H1 (cell line): Measurements from ENCODE around the gene FAM228B. TPM values are rescaled to one million over a fixed set of nuclear protein-coding genes. Genes with fewer than 3 reads are reported as not detected.

Experiments
- CTCF ChIA-PET: fragments of 300-600 bp; sonication (Branson Sonifier 250); formaldehyde crosslinking; loops from one replicate; lab custom pipeline; 2021; ENCODE audit not compliant: partially characterized antibody; lab: Charles Lee
- POLR2A ChIA-PET: fragments of 300-600 bp; sonication (Branson Sonifier 250); formaldehyde crosslinking; loops from one replicate; lab custom pipeline; 2021; ENCODE audit warnings: inconsistent platforms; ENCODE audit not compliant: partially characterized antibody; lab: Charles Lee
- DNase-seq, 2 experiments: peaks; one replicate each; pipeline versions ENCODE4 v3.0.0 to v3.0.0-alpha.2; 2010 to 2022; ENCODE audit warnings: low spot score in 2 of 2, low read depth in 1 of 2, mixed read lengths in 1 of 2
- FAIRE-seq: peaks from 2 replicates; lab custom pipeline; 2011; peaks lifted over from hg19 to GRCh38; lab: Jason Lieb, UNC
- H2AFZ ChIP-seq: 2 replicates; pipeline ENCODE4 v1.8.1; 2012; ENCODE audit warnings: low read length, inconsistent platforms
- H2AK5ac ChIP-seq: 2 replicates; pipeline ENCODE4 v1.6.1; 2013; ENCODE audit warnings: low read depth, low read length
- H2BK120ac ChIP-seq: replicated peaks from 2 replicates; pipeline ENCODE3; 2013; ENCODE audit warnings: low read depth, low read length, inconsistent platforms
- H2BK12ac ChIP-seq: 2 replicates; pipeline ENCODE4 v1.6.1; 2013; ENCODE audit warnings: low read depth, low read length
- H2BK15ac ChIP-seq: 2 replicates; pipeline ENCODE4 v1.6.1; 2013; ENCODE audit warnings: low read length
- H2BK20ac ChIP-seq: 2 replicates; pipeline ENCODE4 v1.6.1; 2013; ENCODE audit warnings: low read length
- H2BK5ac ChIP-seq: 2 replicates; pipeline ENCODE4 v1.6.1; 2013; ENCODE audit warnings: low read depth, low read length
- H3K14ac ChIP-seq: 2 replicates; pipeline ENCODE4 v1.6.1; 2013; ENCODE audit warnings: inconsistent platforms; ENCODE audit not compliant: insufficient read length
- H3K18ac ChIP-seq: 2 replicates; pipeline ENCODE4 v1.6.1; 2013; ENCODE audit warnings: low read length; ENCODE audit errors: extremely low read depth
- H3K23ac ChIP-seq: 2 replicates; pipeline ENCODE4 v1.6.1; 2013; ENCODE audit warnings: inconsistent platforms; ENCODE audit not compliant: insufficient read length
- H3K23me2 ChIP-seq: 2 replicates; pipeline ENCODE4 v1.6.1; 2013; ENCODE audit warnings: low read depth, low read length
- H3K27ac ChIP-seq: 2 replicates; pipeline ENCODE4 v1.6.1; 2011; ENCODE audit warnings: low read depth, low read length, inconsistent platforms
- H3K27me3 ChIP-seq, 4 experiments: replicated peaks in 1 of 4; 1 replicate in 1 of 4; 2 replicates in 3 of 4; pipeline versions ENCODE4 v1.6.1 to v1.8.1; 2011 to 2013; ENCODE audit warnings: low read length in 3 of 4, mild to moderate bottlenecking in 3 of 4, inconsistent platforms in 2 of 4, mixed read lengths in 2 of 4, moderate library complexity in 1 of 4; ENCODE audit not compliant: control insufficient read depth in 3 of 4, insufficient read depth in 3 of 4; ENCODE audit errors: extremely low read depth in 1 of 4
- H3K36me3 ChIP-seq, 4 experiments: 2 replicates each; pipeline versions ENCODE4 v1.6.1 to v1.8.1; 2011 to 2013; ENCODE audit warnings: mild to moderate bottlenecking in 4 of 4, low read length in 3 of 4, moderate library complexity in 2 of 4, control low read depth in 1 of 4, inconsistent platforms in 1 of 4; ENCODE audit not compliant: insufficient read depth in 4 of 4, control insufficient read depth in 2 of 4
- H3K4ac ChIP-seq: replicated peaks from 2 replicates; pipeline ENCODE3; 2013; ENCODE audit warnings: low read length, low read depth, mixed read lengths, inconsistent platforms; ENCODE audit not compliant: insufficient read length
- H3K4me1 ChIP-seq, 4 experiments: replicated peaks in 1 of 4; 1 replicate in 1 of 4; 2 replicates in 3 of 4; pipeline versions ENCODE4 v1.6.1 to v1.8.1; 2011 to 2013; ENCODE audit warnings: low read length in 3 of 4, inconsistent platforms in 2 of 4, mixed read lengths in 1 of 4; ENCODE audit not compliant: insufficient read depth in 4 of 4, control insufficient read depth in 3 of 4
- H3K4me2 ChIP-seq, 2 experiments: 2 replicates each; pipeline versions ENCODE4 v1.6.1 to v1.8.1; 2011 to 2013; ENCODE audit warnings: low read depth in 2 of 2, low read length in 2 of 2, control low read depth in 1 of 2, inconsistent platforms in 1 of 2, mild to moderate bottlenecking in 1 of 2; ENCODE audit not compliant: insufficient read depth in 1 of 2
- H3K4me3 ChIP-seq, 4 experiments: fragments of 200-600, 300-600 bp in 1 of 4; sonication (generic), shearing (Covaris generic), sonication (Bioruptor Twin) in 1 of 4; 2 replicates each; pipeline versions ENCODE4 v1.5.1 to v1.8.1; 2011 to 2016; ENCODE audit warnings: low read length in 4 of 4, low read depth in 3 of 4, control low read depth in 2 of 4, inconsistent platforms in 2 of 4, mild to moderate bottlenecking in 2 of 4, mixed read lengths in 1 of 4, moderate library complexity in 1 of 4; ENCODE audit not compliant: insufficient read depth in 2 of 4; ENCODE audit errors: extremely low read depth in 1 of 4
- H3K56ac ChIP-seq: replicated peaks from 2 replicates; pipeline ENCODE3; 2013; ENCODE audit warnings: low read depth, mild to moderate bottlenecking, mixed read lengths, low read length, inconsistent platforms; ENCODE audit not compliant: insufficient read length
- H3K79me1 ChIP-seq: 2 replicates; pipeline ENCODE4 v1.6.1; 2013; ENCODE audit warnings: low read depth, low read length, control low read depth
- H3K79me2 ChIP-seq, 2 experiments: 2 replicates each; pipeline versions ENCODE4 v1.6.1 to v1.8.1; 2012 to 2013; ENCODE audit warnings: low read length in 2 of 2, mild to moderate bottlenecking in 2 of 2, inconsistent platforms in 1 of 2; ENCODE audit not compliant: insufficient read depth in 2 of 2, control insufficient read depth in 1 of 2
- H3K9ac ChIP-seq, 4 experiments: replicated peaks in 1 of 4; 1 replicate in 1 of 4; 2 replicates in 3 of 4; pipeline versions ENCODE4 v1.6.1 to v1.8.1; 2011 to 2013; ENCODE audit warnings: low read depth in 3 of 4, low read length in 3 of 4, control low read depth in 2 of 4, mild to moderate bottlenecking in 2 of 4, moderate library complexity in 2 of 4, inconsistent platforms in 1 of 4; ENCODE audit errors: extremely low read depth in 1 of 4
- H3K9me3 ChIP-seq, 2 experiments: 2 replicates each; pipeline versions ENCODE4 v1.6.1 to v1.8.1; 2012 to 2013; ENCODE audit warnings: mild to moderate bottlenecking in 2 of 2, moderate library complexity in 2 of 2, control low read depth in 1 of 2, inconsistent platforms in 1 of 2, low read depth in 1 of 2, low read length in 1 of 2, mixed read lengths in 1 of 2; ENCODE audit not compliant: insufficient read depth in 2 of 2
- H4K20me1 ChIP-seq, 2 experiments: replicated peaks in 1 of 2; 2 replicates each; pipeline versions ENCODE3 to v1.8.1; 2011 to 2013; ENCODE audit warnings: inconsistent platforms in 2 of 2, low read length in 2 of 2, mild to moderate bottlenecking in 1 of 2; ENCODE audit not compliant: insufficient read depth in 2 of 2, control insufficient read depth in 1 of 2
- H4K5ac ChIP-seq: 2 replicates; pipeline ENCODE4 v1.6.1; 2013; ENCODE audit warnings: low read length, low read depth, mixed read lengths, inconsistent platforms; ENCODE audit not compliant: insufficient read length
- H4K8ac ChIP-seq: 2 replicates; pipeline ENCODE4 v1.8.0; 2013; ENCODE audit warnings: mild to moderate bottlenecking, moderate library complexity, low read length, inconsistent platforms; ENCODE audit not compliant: insufficient read depth; ENCODE audit errors: extremely low read depth
- H4K91ac ChIP-seq: replicated peaks from 2 replicates; pipeline ENCODE3; 2013; ENCODE audit warnings: low read length, mixed read lengths, inconsistent platforms; ENCODE audit not compliant: insufficient read length
- ATF2 ChIP-seq: IDR thresholded peaks from 2 replicates; pipeline ENCODE4 v1.6.1; 2012; ENCODE audit warnings: low read length, inconsistent platforms
- BCL11A ChIP-seq, 2 experiments: IDR thresholded peaks; one replicate each; pipeline ENCODE4 v1.6.1; 2011; ENCODE audit warnings: low read depth in 2 of 2, low read length in 2 of 2, mild to moderate bottlenecking in 2 of 2
- CREB1 ChIP-seq: IDR thresholded peaks from 2 replicates; pipeline ENCODE4 v1.6.1; 2012; ENCODE audit warnings: inconsistent platforms
- EP300 ChIP-seq, 2 experiments: IDR thresholded peaks; 1 replicate in 1 of 2; 2 replicates in 1 of 2; pipeline ENCODE4 v1.6.1; 2011 to 2012; ENCODE audit warnings: low read depth in 2 of 2, low read length in 2 of 2, mild to moderate bottlenecking in 2 of 2, borderline replicate concordance in 1 of 2, inconsistent platforms in 1 of 2, moderate library complexity in 1 of 2
- KDM5A ChIP-seq: fragments of 200-600 bp; IDR thresholded peaks from 2 replicates; pipeline ENCODE4 v1.7.1; 2012; ENCODE audit warnings: mild to moderate bottlenecking, low read length, inconsistent platforms, mixed read lengths
- RNF2 ChIP-seq: fragments of 200-900, 300-1000 bp; sonication (generic); IDR thresholded peaks from 2 replicates; pipeline ENCODE4 v1.7.1; 2016; ENCODE audit warnings: borderline replicate concordance, low read depth, mild to moderate bottlenecking, antibody characterized with exemption, low read length; ENCODE audit not compliant: poor library complexity, severe bottlenecking; ENCODE audit errors: missing control alignments
- SP4 ChIP-seq: IDR thresholded peaks from 2 replicates; pipeline ENCODE4 v1.6.1; 2012; ENCODE audit warnings: low read length, inconsistent platforms
- SRF ChIP-seq: IDR thresholded peaks from 2 replicates; pipeline ENCODE4 v1.6.1; 2011; ENCODE audit warnings: mild to moderate bottlenecking, low read depth, low read length, moderate library complexity
- TBP ChIP-seq: IDR thresholded peaks from 2 replicates; pipeline ENCODE4 v1.6.1; 2011; ENCODE audit warnings: low read depth, low read length, improper control_type of control experiment
- WGBS, 2 experiments: shearing (Covaris generic) in 1 of 2; methylation state at CpG; one replicate each; pipeline versions ENCODE4 v1.1.6 to v1.1.7; 2013 to 2015; ENCODE audit warnings: low lambda C conversion rate in 2 of 2, mixed read lengths in 2 of 2, inconsistent platforms in 1 of 2, low coverage in 1 of 2, missing lambda C conversion rate in 1 of 2; ENCODE audit not compliant: insufficient replicate concordance in 2 of 2, insufficient coverage in 1 of 2, insufficient read length in 1 of 2; ENCODE audit errors: extremely low coverage in 1 of 2, missing lambda C conversion rate in 1 of 2; 5-methylcytosine and 5-hydroxymethylcytosine counted together
- polyA plus RNA-seq, 7 experiments: library from polyadenylated mRNA; depleted of rRNA in 3 of 7; stranded (reverse) in 5 of 7; unstranded in 2 of 7; fragments of >200 nt in 5 of 7; fragments of 200-250 nt in 2 of 7; gene quantifications; 1 replicate in 5 of 7; 2 replicates in 1 of 7; 4 replicates in 1 of 7; pipeline versions ENCODE4 v1.2.1 to v1.2.3, GENCODE V29; 2011 to 2013; ENCODE audit warnings: missing spikeins in 2 of 7, mixed read lengths in 2 of 7
- total RNA-seq: library from RNA; stranded (reverse); fragmentation: NEBNext Ultra II Directional; extraction: Animal tissue kit (Norgen Biotek cat#: 25700); gene quantifications from 2 replicates; pipeline ENCODE4 v1.2.1, GENCODE V29; 2021

Gene FAM228B
- total and polyA plus RNA-seq, 2 of the 8 experiments (the other 6 are each of a cell fraction or from before 2014, with no cell fraction given): 1.4 to 3.2 TPM

GRCh38 chr2:24175631-24176187, 52.4 kb downstream of the FAM228B start:
- Histone ChIP-seq H3K27ac (no peak overlapping the region), H3K18ac (no peak overlapping the region), H2BK120ac (no peak overlapping the region), H2BK12ac (no peak overlapping the region), H3K23ac (no peak overlapping the region), H3K27me3 (no peaks in the 10 kb centered on the region), H3K4me1 (no peaks in the 10 kb centered on the region), H3K79me1 (no peaks in the 10 kb centered on the region), H2AFZ (no peak overlapping the region), H3K4me2 (no peak overlapping the region), H3K79me2 (no peaks in the 10 kb centered on the region), H3K56ac (no peak overlapping the region), H2BK15ac (no peak overlapping the region), H3K4ac (no peak overlapping the region), H2BK20ac (no peak overlapping the region), H2AK5ac (no peak overlapping the region), H4K5ac (no peak overlapping the region), H2BK5ac (no peak overlapping the region), H3K9ac (no peak overlapping the region), H4K20me1 (no peaks in the 10 kb centered on the region), H4K91ac (no peak overlapping the region), H4K8ac (no peak overlapping the region), H3K4me3 (no peak overlapping the region), H3K36me3 (no peaks in the 10 kb centered on the region), H3K23me2 (no peaks in the 10 kb centered on the region), H3K14ac (no peak overlapping the region), H3K9me3 (no peaks in the 10 kb centered on the region)
- TF ChIP-seq SRF (no peak), TBP (no peak), KDM5A (no peak), EP300 (IDR thresholded peaks at IDR 0.05; ENCODE audit: borderline replicate concordance in 1 of 2, low read depth in 2 of 2, low read length in 2 of 2) (no peak), BCL11A (IDR thresholded peaks at IDR 0.05; ENCODE audit: low read depth in 2 of 2, low read length in 2 of 2) (no peak), RNF2 (no peak), SP4 (no peak), ATF2 (no peak), CREB1 (no peak)
- 91% methylated on average over 17 of the region's 17 CpGs; no CpG with 5 or more reads in 1 of the 2 experiments for WGBS, 2 experiments
- DNase-seq (no peak), FAIRE-seq (no peak)
- ChIA-PET POLR2A (no interaction called here), CTCF (interaction anchor here (0.6 to 1.1 kb wide), 3 partner anchors 12 to 91 kb away, joined by 3 read pairs; no protein-coding TSS in a partner anchor)
